HG03159 (cell line): ENCODE results near the gene POLG.
"Not testable (repeated sequence)": the region's sequence is repeated elsewhere in the genome, so short reads cannot be mapped to it uniquely, and the experiment has no call there.

Source experiments
- ATAC-seq: cut with Tn5 transposase; IDR thresholded peaks from one replicate; pipeline ENCODE4 v1.9.1; 2021; ENCODE audit warnings: mild to moderate bottlenecking, moderate library complexity; ENCODE audit not compliant: unreplicated experiment

POLG gene

DNA sequence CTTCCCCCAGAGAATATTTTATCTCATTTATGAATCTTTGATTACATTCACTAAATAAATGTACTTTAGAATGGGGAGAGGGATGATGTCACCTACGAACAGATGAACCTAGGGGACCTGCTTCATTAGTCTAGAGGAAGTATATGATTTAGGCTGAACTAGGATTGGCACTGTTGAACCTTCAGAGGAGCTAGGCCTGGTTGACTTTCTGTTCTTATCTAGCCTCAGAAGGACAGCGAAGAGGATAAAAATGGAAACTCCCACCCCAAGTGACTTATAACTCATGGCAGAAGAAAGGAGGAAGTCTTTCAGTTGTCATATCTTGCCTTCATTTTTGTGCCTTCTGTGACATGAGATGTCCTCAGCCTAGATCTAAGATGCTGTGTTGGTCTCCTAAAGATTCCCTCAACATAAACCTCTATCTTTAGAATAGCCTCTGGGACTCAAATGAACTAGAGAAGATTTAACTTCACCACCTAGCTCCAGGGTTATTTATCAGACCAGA, 42.6 kb downstream of the POLG start:
- ATAC-seq: no peak

GRCh38 chr15:89283201-89283600, 51.4 kb downstream of the POLG start:
- no peak for ATAC-seq

GRCh38 chr15:89282631-89283030, 52.0 kb downstream of the POLG start:
- ATAC-seq: no peak

DNA sequence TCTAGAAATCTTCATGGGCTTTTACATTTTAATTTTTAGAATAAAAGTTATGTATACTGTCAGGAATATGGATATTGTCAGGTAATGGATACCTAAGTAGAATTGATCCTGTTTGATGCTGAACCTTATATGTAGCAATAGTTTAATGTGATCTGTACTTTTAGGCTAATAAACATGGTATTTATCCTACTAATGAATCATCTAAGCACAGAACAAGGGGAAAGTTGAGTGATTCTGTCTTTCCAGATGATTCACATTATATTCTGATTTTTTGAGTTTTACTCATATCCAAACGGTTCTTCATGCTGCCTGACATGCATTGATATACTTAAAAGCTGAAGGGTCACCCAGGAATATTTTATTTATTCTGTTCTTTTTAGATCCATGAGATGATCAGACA, 56.3 kb downstream of the POLG start:
- ATAC-seq: no peak

GRCh38 chr15:89277281-89277680, 57.3 kb downstream of the POLG start:
- not testable (repeated sequence) for ATAC-seq
